GM23338 (cell line): ENCODE results near the gene KPNA2.
"Not testable (repeated sequence)": the region's sequence is repeated elsewhere in the genome, so short reads cannot be mapped to it uniquely, and the experiment has no call there.

ENCODE experiments used
- EZH2 ChIP-seq: fragments of 200-600 bp; sonication (generic); IDR thresholded peaks from one replicate; pipeline ENCODE4 v1.8.0; 2017; ENCODE audit warnings: antibody characterized with exemption, mild to moderate bottlenecking, low read depth; ENCODE audit not compliant: unreplicated experiment
- EZH2phosphoT487 ChIP-seq: fragments of 200-600 bp; sonication (generic); IDR thresholded peaks from one replicate; pipeline ENCODE4 v1.8.1; 2018; ENCODE audit warnings: antibody characterized with exemption; ENCODE audit not compliant: unreplicated experiment
- POLR2AphosphoS5 ChIP-seq: IDR thresholded peaks from 2 replicates; pipeline ENCODE4 v1.6.1; 2016; ENCODE audit warnings: antibody characterized with exemption, low read depth
- TF ChIP-seq, protein P1 (sequence below), 2 experiments: fragments of 200-600 bp in 1 of 2; sonication (generic) in 1 of 2; conservative IDR thresholded peaks; 2 replicates each; pipeline versions ENCODE4 v1.5.1 to v1.6.1; 2016 to 2017; ENCODE audit warnings: antibody characterized with exemption in 2 of 2, low read depth in 2 of 2, mild to moderate bottlenecking in 2 of 2, moderate library complexity in 1 of 2
- TF ChIP-seq, protein P2 (sequence below): IDR thresholded peaks from one replicate; pipeline ENCODE4 v1.6.1; 2018; ENCODE audit warnings: antibody characterized with exemption; ENCODE audit not compliant: unreplicated experiment

DNA sequence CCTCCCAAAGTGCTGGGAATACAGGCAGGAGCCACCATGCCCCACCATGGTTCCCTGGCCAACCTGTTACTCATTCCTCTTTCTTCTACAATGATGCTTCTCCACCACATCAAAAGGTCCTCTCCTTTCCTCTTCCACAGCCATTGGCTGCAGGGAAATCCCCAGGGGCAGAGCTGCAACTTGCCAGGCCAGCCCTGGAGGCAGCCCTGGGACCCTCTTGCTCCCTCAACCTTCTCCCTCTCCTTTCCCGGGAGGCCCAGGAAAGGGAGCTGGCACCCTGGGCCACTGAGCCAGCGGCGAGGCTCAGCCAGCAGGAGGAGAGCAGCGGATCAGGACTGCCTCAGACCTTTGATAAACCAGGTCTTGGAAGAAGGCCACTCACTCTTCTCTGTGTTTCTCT is 51.1 kb downstream of the KPNA2 start:
- TF ChIP-seq, protein P1, sequence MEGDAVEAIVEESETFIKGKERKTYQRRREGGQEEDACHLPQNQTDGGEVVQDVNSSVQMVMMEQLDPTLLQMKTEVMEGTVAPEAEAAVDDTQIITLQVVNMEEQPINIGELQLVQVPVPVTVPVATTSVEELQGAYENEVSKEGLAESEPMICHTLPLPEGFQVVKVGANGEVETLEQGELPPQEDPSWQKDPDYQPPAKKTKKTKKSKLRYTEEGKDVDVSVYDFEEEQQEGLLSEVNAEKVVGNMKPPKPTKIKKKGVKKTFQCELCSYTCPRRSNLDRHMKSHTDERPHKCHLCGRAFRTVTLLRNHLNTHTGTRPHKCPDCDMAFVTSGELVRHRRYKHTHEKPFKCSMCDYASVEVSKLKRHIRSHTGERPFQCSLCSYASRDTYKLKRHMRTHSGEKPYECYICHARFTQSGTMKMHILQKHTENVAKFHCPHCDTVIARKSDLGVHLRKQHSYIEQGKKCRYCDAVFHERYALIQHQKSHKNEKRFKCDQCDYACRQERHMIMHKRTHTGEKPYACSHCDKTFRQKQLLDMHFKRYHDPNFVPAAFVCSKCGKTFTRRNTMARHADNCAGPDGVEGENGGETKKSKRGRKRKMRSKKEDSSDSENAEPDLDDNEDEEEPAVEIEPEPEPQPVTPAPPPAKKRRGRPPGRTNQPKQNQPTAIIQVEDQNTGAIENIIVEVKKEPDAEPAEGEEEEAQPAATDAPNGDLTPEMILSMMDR (conservative IDR thresholded peaks at IDR 0.05; ENCODE audit: low read depth in 2 of 2) = not testable (repeated sequence)
- not testable (repeated sequence) for TF ChIP-seq POLR2AphosphoS5, EZH2phosphoT487, EZH2
- TF ChIP-seq, protein P2, sequence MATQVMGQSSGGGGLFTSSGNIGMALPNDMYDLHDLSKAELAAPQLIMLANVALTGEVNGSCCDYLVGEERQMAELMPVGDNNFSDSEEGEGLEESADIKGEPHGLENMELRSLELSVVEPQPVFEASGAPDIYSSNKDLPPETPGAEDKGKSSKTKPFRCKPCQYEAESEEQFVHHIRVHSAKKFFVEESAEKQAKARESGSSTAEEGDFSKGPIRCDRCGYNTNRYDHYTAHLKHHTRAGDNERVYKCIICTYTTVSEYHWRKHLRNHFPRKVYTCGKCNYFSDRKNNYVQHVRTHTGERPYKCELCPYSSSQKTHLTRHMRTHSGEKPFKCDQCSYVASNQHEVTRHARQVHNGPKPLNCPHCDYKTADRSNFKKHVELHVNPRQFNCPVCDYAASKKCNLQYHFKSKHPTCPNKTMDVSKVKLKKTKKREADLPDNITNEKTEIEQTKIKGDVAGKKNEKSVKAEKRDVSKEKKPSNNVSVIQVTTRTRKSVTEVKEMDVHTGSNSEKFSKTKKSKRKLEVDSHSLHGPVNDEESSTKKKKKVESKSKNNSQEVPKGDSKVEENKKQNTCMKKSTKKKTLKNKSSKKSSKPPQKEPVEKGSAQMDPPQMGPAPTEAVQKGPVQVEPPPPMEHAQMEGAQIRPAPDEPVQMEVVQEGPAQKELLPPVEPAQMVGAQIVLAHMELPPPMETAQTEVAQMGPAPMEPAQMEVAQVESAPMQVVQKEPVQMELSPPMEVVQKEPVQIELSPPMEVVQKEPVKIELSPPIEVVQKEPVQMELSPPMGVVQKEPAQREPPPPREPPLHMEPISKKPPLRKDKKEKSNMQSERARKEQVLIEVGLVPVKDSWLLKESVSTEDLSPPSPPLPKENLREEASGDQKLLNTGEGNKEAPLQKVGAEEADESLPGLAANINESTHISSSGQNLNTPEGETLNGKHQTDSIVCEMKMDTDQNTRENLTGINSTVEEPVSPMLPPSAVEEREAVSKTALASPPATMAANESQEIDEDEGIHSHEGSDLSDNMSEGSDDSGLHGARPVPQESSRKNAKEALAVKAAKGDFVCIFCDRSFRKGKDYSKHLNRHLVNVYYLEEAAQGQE = not testable (repeated sequence)
